ENCODE results near the gene HECTD4.

DNA sequence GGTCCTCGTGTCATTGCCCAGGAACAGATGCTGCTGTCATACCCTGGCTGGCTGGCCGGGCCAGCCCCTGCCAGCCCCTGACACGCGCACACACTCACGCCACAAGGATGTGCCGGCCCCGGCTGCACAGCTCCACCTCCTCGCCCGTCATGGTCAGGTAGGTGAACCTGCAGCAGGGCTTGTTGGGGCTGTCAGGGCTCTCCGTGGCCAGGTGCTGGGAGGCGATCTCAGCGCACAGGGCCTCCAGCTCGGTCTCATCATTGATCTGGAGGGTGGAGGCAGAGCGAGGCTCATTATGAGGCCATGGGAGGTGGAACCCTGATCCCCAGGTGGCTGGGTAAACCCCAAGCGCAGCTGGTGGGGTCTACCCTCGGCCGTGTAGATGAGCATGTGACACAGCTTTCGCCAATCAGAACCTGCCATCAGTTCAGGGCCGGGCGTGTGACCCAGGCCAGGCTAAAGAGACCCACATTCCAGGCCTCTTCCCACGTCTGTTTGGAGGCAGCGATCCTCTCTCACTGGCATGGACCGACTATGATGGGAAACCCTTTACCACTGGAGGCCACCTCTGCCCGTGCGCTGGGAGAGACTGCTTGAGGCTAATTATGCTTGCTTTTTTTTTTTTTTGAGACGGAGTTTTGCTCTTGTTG is 218.1 kb downstream of the HECTD4 start:
- no peak for TF ChIP-seq EZH2 (IDR thresholded peaks at IDR 0.05; ENCODE audit: borderline replicate concordance, low read length)
- TF ChIP-seq, protein P1, sequence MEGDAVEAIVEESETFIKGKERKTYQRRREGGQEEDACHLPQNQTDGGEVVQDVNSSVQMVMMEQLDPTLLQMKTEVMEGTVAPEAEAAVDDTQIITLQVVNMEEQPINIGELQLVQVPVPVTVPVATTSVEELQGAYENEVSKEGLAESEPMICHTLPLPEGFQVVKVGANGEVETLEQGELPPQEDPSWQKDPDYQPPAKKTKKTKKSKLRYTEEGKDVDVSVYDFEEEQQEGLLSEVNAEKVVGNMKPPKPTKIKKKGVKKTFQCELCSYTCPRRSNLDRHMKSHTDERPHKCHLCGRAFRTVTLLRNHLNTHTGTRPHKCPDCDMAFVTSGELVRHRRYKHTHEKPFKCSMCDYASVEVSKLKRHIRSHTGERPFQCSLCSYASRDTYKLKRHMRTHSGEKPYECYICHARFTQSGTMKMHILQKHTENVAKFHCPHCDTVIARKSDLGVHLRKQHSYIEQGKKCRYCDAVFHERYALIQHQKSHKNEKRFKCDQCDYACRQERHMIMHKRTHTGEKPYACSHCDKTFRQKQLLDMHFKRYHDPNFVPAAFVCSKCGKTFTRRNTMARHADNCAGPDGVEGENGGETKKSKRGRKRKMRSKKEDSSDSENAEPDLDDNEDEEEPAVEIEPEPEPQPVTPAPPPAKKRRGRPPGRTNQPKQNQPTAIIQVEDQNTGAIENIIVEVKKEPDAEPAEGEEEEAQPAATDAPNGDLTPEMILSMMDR (conservative IDR thresholded peaks at IDR 0.05 in 1 of 2, IDR thresholded peaks at IDR 0.05 in 1 of 2; ENCODE audit: extremely low read depth in 1 of 2, insufficient read depth in 1 of 2, low read depth in 1 of 2, low read length in 2 of 2): no peak
